ENCODE data around the gene UTS2B.
A peak's percentile ranks its signal among the peaks of the same experiment; 100 is the strongest.

UTS2B gene, protein sequence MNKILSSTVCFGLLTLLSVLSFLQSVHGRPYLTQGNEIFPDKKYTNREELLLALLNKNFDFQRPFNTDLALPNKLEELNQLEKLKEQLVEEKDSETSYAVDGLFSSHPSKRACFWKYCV

DNA sequence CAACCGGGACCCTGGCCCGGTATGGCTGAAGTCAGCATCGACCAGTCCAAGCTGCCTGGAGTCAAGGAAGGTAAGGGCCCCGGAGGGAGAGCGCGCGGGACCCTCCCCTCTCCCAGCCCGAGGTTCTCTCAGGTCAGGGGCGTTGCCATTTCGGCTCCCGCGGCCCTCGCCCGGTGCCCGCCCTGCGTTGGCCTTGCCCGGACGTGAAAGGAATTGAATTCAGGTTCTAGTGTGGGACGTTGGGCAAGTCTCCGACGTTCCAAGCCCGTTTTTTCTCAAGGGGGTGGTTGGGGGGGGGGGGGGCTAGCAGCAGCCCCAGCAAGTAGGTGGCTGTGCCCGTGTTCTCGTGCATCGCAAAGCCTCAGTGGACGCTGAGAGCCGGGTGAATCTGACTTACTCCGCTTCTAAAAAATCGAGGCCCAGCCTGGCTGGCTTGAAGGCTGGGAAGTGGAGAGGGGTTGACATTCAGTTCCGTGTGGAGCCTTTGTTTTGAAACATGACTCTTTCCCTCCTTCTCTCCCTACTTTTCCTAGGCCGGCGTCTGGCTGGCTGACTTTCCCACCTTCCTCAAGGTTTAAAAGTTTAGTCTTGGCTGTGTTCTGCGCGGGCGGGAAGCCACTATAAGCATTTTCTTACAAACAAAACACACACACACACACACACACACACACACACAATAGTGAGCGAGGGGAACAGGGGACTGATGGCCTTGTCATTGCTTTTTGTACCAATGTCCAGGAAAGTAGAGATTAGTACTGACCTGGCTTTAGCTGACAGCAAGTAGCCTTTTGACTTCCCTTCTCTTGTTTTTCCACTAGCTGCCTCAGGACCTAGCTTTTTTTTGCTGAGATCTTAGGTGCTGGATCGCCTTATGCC lies at the start of gene UTS2B:
Gene UTS2B, minus strand, starts transcription at position 873 of the 876 bp plus-strand sequence. CDS start 48,337 bp downstream, outside the sequence.
- peak; percentile 60 for DNase-seq

DNA sequence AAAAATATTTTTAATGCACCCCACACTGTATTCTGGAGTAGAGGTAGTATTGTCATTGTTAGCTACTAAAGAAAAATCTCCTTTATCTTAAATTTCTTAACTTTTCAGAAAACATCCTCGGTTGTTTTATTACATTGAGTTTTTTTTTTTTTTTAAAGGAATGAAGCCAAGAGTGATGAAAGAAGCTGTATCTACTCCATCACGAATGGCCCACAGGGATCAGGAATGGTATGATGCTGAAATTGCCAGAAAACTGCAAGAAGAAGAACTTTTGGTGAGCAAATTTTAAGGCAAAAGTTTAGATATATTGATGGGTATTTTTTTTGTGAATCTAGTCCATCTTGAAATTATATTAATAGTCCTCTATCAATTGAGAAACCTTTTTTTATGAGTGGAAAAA lies 49.7 kb upstream of the UTS2B start:
- no peak for DNase-seq

- DNase-seq = peak; percentile 18
These were observed 49.1 kb upstream of the UTS2B start for GRCh38 chr3:191379446-191379845.

DNA sequence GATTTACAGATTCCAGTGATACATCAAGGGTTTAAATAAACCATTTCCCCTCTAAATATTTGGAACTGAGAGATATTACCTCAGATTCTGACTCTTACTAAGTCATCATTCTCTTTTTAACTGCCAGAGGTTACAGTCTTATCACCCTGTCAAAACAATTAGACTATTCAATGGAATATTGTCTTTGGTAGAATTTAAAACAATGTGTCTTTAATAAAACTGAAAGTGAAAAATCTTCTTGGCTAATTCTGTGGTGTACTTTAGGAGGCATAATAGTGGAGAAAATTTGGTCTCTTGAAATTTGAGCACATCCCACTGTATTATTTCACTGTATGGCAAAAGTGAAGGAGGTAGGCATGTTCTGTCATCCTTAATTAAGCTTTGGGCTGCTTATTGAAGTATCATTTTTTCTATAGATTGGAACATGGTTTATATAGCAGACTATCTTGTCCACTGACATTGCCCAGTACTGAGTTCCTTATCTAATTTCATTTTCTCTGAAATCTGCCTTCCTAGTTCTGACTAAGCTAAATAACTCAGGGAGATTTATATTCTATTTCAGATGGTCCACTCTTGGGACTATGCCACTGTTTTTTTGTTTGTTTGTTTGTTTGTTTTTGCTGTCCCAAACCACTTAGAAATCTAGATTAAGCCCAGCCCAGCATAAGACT lies 48.0 kb upstream of the UTS2B start:
- no peak for DNase-seq

DNA sequence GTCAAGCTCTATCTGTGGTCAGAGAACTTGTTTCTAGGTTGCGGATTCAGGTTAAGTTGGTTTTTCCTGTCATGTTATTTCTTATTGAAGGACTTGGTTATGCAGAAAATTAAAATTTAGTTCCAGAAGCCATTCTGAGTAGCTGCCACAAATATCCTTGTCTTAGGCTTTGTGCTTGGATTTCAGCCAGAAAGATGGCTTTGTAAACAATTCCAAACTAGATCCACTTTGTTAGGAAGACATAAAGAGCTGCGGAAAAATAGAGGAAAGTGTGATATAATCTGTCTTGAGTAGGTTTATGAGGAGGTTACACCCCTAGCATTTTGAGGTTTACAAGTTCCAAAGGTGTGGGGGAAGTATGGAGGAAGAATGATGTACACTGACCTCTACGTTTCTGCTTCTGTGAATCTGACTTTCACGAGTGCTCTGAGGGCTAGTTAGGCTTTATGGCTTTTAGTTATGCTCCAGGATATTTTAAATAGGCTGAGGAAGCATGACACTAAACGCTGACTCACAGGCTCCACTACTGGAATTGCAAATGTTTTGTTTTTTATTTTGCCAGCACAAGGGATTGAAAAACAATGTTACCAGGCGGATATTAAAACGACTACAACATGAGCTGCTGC lies 46.3 kb upstream of the UTS2B start:
- no peak for DNase-seq

DNA sequence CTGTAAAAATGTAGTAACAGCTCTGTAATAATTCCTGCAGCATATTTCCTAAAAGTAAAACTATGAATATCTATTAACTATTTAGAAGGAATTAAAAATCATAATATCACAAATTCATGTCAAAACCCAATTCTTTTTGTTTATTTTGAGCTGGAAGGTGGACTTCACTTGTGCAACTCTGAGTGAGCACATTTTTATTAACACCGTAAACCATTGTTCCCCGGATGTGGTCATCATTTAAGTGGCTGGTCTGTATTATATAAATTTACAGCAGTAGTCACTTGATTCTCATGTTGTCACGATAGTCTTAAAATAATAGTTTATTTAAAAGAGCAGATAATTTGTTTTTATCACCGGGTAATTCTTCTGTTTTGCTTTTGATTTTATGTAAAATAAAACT lies 43.0 kb upstream of the UTS2B start:
- DNase-seq = no peak

GRCh38 chr3:191372122-191372521 lies 41.8 kb upstream of the UTS2B start:
- no peak for DNase-seq

DNA sequence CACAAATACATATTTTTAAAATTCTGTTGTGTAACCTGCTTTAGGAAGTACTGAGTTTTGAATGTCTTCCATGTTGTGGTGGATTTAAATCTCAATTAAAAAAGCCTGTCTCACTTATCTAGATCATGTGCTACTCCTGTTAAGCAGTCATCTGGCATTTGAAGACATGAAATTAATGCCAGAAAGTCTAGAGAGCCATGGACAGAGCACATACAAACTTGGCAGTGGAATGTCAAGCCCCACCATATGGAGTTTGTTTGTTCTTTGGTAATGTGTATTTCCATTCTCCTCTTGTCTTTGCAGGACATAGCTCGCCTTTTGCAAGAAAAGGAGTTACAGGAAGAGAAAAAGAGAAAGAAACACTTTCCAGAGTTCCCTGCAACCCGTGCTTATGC lies 39.3 kb upstream of the UTS2B start:
- no peak for DNase-seq

GRCh38 chr3:191368755-191369615 lies 38.7 kb upstream of the UTS2B start:
- no peak for DNase-seq

GRCh38 chr3:191366675-191367074 lies 36.3 kb upstream of the UTS2B start:
- DNase-seq = no peak

- no peak for DNase-seq
These were observed 32.9 kb upstream of the UTS2B start for GRCh38 chr3:191363221-191363620.

DNA sequence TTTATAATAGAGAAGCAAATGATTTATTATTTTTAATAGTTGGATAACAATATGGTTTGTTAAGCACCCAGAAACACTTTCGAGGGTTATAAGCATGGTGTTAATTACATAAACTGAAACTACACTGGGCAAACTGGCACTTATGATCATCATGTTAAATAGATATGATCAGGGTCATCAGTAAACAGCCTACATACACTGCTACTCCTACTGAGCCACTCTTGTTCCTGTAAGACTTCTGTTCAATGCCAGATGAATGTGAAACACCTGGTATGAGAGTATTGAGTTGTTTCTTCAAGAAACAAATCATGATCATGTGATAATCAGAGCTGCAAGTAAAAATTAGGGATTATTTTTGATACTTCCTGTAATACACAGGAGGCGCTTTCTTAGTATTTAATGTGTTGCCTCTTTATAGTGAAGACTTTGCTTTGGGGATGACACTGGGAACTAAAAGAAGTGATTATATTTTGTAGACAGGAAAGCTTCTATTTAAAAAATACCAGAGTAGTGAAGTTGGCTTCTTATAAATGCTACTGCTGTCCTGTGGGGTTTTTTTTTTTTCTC lies 32.3 kb upstream of the UTS2B start:
- no peak for DNase-seq

GRCh38 chr3:191362037-191362436 lies 31.7 kb upstream of the UTS2B start:
- no peak for DNase-seq

GRCh38 chr3:191361456-191361855 lies 31.1 kb upstream of the UTS2B start:
- no peak for DNase-seq

GRCh38 chr3:191360620-191361019 lies 30.3 kb upstream of the UTS2B start:
- DNase-seq = no peak

GRCh38 chr3:191358929-191359328 lies 28.6 kb upstream of the UTS2B start:
- no peak for DNase-seq

DNA sequence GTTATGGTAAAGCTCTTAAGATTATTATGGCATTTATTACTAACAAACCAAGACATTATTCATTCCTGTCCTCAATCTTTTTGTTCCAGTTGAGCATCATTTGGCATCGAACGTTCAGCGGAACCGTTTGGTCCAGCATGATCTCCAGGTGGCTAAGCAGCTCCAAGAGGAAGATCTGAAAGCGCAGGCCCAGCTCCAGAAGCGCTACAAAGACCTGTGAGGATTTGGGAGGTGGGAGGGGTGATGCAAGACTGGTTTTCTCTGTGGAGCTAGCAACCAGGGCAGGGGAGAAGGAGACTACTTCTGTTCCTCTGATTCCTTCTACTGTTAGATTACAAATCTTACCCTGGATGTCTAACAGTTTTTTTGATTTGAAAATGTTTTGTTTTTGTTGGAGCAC lies 27.6 kb upstream of the UTS2B start:
- no peak for DNase-seq

DNA sequence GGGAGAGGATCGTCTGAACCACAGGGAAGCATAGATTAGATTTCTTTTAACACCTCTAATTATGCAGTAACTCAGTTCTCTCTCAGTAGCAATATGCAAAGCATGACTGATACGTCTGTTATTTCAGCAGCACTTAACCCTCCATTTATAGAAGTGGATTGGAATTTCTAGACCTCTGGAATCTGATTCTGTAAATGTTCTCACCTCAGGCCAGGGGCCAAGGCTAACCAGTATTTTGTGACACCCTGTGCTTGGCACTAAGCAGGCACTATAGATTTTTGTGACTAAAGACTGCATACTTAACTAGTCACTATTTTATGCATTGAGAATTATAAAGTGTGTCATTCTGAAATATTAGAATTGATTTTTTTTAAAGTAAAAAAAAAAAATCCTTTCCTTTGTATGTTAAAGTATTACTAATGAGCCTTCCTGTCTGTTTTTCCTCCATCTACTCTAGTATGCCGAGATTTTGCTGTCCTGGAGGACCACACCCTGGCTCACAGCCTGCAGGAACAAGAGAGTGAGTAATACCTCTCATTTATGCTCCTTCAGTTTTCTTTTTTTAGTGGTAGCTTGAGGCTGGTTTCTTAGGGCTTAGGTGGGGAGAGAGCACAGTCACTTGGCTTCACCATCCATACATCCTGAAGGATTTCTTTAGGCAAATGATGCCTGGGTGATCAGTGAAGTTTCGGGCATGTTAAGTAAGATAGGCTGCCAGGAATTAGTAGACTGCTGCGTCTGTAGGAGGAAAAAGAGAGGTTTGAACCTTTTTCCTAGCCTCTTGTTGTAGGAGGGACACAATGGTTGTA lies 26.5 kb upstream of the UTS2B start:
- no peak for DNase-seq

DNA sequence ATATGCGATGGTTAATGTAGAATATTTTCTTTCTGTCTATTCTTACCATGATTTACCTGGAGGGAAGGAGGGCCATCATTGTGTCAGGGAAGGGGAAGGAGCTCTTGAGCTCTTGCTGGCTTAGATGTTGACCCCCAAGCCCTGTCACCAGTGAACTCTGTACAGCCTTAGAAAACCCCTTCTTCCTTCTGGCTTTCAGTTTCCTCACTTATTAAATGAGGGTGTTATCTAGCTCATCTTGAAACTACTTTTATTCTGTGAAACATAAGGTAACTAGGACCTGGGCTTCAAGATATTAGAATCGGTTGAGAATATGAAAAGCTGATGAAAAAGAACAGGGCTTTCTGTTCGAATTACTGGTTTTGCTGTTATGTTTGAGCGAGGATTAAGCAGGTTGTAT lies 25.1 kb upstream of the UTS2B start:
- no peak for DNase-seq

- DNase-seq = peak; percentile 29
These were observed 22.9 kb upstream of the UTS2B start for GRCh38 chr3:191353022-191353777.

- no peak for DNase-seq
These were observed 21.7 kb upstream of the UTS2B start for GRCh38 chr3:191352014-191352413.

Measured in NCI-H1105 treated with DMSO at 0.1 percent for 48 hours (cell line).